H1 (cell line): ENCODE data around the gene ADIPOR2. TPM values are rescaled to one million over a fixed set of nuclear protein-coding genes. Genes with fewer than 3 reads are reported as not detected.

Source experiments
- ASH2L ChIP-seq: fragments of 200-600, 300-600 bp; sonication (generic); IDR thresholded peaks from one replicate; pipeline ENCODE4 v1.7.1; 2017; ENCODE audit warnings: low read length
- EZH2 ChIP-seq: fragments of 200-600 bp; sonication (generic); IDR thresholded peaks from 2 replicates; pipeline ENCODE4 v1.7.1; 2012; ENCODE audit warnings: low read depth, mild to moderate bottlenecking, moderate library complexity, low read length, inconsistent platforms; ENCODE audit not compliant: severe bottlenecking
- JUN ChIP-seq: IDR thresholded peaks from 2 replicates; pipeline ENCODE4 v1.6.1; 2011; ENCODE audit warnings: low read depth, mild to moderate bottlenecking, improper control_type of control experiment, low read length
- POLR2A ChIP-seq, 2 experiments: IDR thresholded peaks; 1 replicate in 1 of 2; 2 replicates in 1 of 2; pipeline ENCODE4 v1.6.1; 2011; ENCODE audit warnings: low read depth in 2 of 2, low read length in 2 of 2, mild to moderate bottlenecking in 2 of 2; ENCODE audit errors: control extremely low read depth in 1 of 2
- POLR2AphosphoS5 ChIP-seq: IDR thresholded peaks from 2 replicates; pipeline ENCODE4 v1.6.1; 2011; ENCODE audit warnings: low read depth, low read length
- SP1 ChIP-seq: IDR thresholded peaks from 2 replicates; pipeline ENCODE4 v1.6.1; 2011; ENCODE audit warnings: low read depth, low read length
- polyA plus RNA-seq, 7 experiments: library from polyadenylated mRNA; depleted of rRNA in 3 of 7; stranded (reverse) in 5 of 7; unstranded in 2 of 7; fragments of >200 nt in 5 of 7; fragments of 200-250 nt in 2 of 7; gene quantifications; 1 replicate in 5 of 7; 2 replicates in 1 of 7; 4 replicates in 1 of 7; pipeline versions ENCODE4 v1.2.1 to v1.2.3, GENCODE V29; 2011 to 2013; ENCODE audit warnings: missing spikeins in 2 of 7, mixed read lengths in 2 of 7
- total RNA-seq: library from RNA; stranded (reverse); fragmentation: NEBNext Ultra II Directional; extraction: Animal tissue kit (Norgen Biotek cat#: 25700); gene quantifications from 2 replicates; pipeline ENCODE4 v1.2.1, GENCODE V29; 2021

The ADIPOR2 gene
- total and polyA plus RNA-seq, 2 of the 8 experiments (the other 6 are each of a cell fraction or from before 2014, with no cell fraction given) = 17.5 to 50.8 TPM

GRCh38 chr12:1779783-1780182, 88.9 kb downstream of the ADIPOR2 start (continued):
- no peak for TF ChIP-seq SP1
- TF ChIP-seq POLR2AphosphoS5 = no peak
- no peak for TF ChIP-seq POLR2A (IDR thresholded peaks at IDR 0.05; ENCODE audit: control extremely low read depth in 1 of 2, low read depth in 2 of 2, low read length in 2 of 2)
- TF ChIP-seq JUN = no peak
- no peak for TF ChIP-seq EZH2
- TF ChIP-seq ASH2L = no peak
